H1 (cell line): ENCODE data around the gene PET100. TPM values are rescaled to one million over a fixed set of nuclear protein-coding genes. Genes with fewer than 3 reads are reported as not detected.
A peak's percentile ranks its signal among the peaks of the same experiment; 100 is the strongest.

Experiments
- ATF2 ChIP-seq: IDR thresholded peaks from 2 replicates; pipeline ENCODE4 v1.6.1; 2012; ENCODE audit warnings: low read length, inconsistent platforms
- ATF3 ChIP-seq: IDR thresholded peaks from 2 replicates; pipeline ENCODE4 v1.6.1; 2011; ENCODE audit warnings: low read depth, mild to moderate bottlenecking, low read length; ENCODE audit not compliant: insufficient read depth
- CHD2 ChIP-seq: IDR thresholded peaks from 2 replicates; pipeline ENCODE4 v1.6.1; 2012; ENCODE audit warnings: low read length, improper control_type of control experiment
- CREB1 ChIP-seq: IDR thresholded peaks from 2 replicates; pipeline ENCODE4 v1.6.1; 2012; ENCODE audit warnings: inconsistent platforms
- CTBP2 ChIP-seq: IDR thresholded peaks from 2 replicates; pipeline ENCODE4 v1.7.0; 2011; ENCODE audit warnings: borderline replicate concordance, mild to moderate bottlenecking, moderate library complexity, mixed read lengths, low read length; ENCODE audit not compliant: insufficient read depth, insufficient read length
- GTF2F1 ChIP-seq: IDR thresholded peaks from 2 replicates; pipeline ENCODE4 v1.6.1; 2012; ENCODE audit warnings: low read depth, low read length, improper control_type of control experiment, borderline replicate concordance
- KDM4A ChIP-seq: IDR thresholded peaks from one replicate; pipeline ENCODE4 v1.7.1; 2012; ENCODE audit warnings: low read depth, mild to moderate bottlenecking, moderate library complexity, low read length, inconsistent platforms; ENCODE audit not compliant: severe bottlenecking
- KDM5A ChIP-seq: fragments of 200-600 bp; IDR thresholded peaks from 2 replicates; pipeline ENCODE4 v1.7.1; 2012; ENCODE audit warnings: mild to moderate bottlenecking, low read length, inconsistent platforms, mixed read lengths
- PHF8 ChIP-seq: fragments of 200-600 bp; sonication (generic); conservative IDR thresholded peaks from 2 replicates; pipeline ENCODE4 v1.7.1; 2012; ENCODE audit warnings: low read depth, mild to moderate bottlenecking, inconsistent platforms, low read length, moderate library complexity
- POLR2A ChIP-seq, 2 experiments: IDR thresholded peaks; 1 replicate in 1 of 2; 2 replicates in 1 of 2; pipeline ENCODE4 v1.6.1; 2011; ENCODE audit warnings: low read depth in 2 of 2, low read length in 2 of 2, mild to moderate bottlenecking in 2 of 2; ENCODE audit errors: control extremely low read depth in 1 of 2
- POLR2AphosphoS5 ChIP-seq: IDR thresholded peaks from 2 replicates; pipeline ENCODE4 v1.6.1; 2011; ENCODE audit warnings: low read depth, low read length
- RBBP5 ChIP-seq: IDR thresholded peaks from 2 replicates; pipeline ENCODE4 v1.7.1; 2012; ENCODE audit warnings: low read depth, mild to moderate bottlenecking, inconsistent platforms, low read length, moderate library complexity, borderline replicate concordance
- SIRT6 ChIP-seq: IDR thresholded peaks from one replicate; pipeline ENCODE4 v1.7.1; 2012; ENCODE audit warnings: low read length, inconsistent platforms
- SIX5 ChIP-seq: IDR thresholded peaks from 2 replicates; pipeline ENCODE4 v1.6.1; 2011; ENCODE audit warnings: mild to moderate bottlenecking, low read depth, low read length
- SP2 ChIP-seq: IDR thresholded peaks from 2 replicates; pipeline ENCODE4 v1.6.1; 2012; ENCODE audit warnings: mild to moderate bottlenecking, low read length, inconsistent platforms
- SP4 ChIP-seq: IDR thresholded peaks from 2 replicates; pipeline ENCODE4 v1.6.1; 2012; ENCODE audit warnings: low read length, inconsistent platforms
- TAF7 ChIP-seq: optimal IDR thresholded peaks from 2 replicates; pipeline ENCODE3; 2011; ENCODE audit warnings: low read depth, mild to moderate bottlenecking, inconsistent platforms, low read length, moderate library complexity, borderline replicate concordance
- TBP ChIP-seq: IDR thresholded peaks from 2 replicates; pipeline ENCODE4 v1.6.1; 2011; ENCODE audit warnings: low read depth, low read length, improper control_type of control experiment
- YY1 ChIP-seq: IDR thresholded peaks from 2 replicates; pipeline ENCODE4 v1.6.1; 2011; ENCODE audit warnings: low read depth, mild to moderate bottlenecking, low read length
- polyA plus RNA-seq, 7 experiments: library from polyadenylated mRNA; depleted of rRNA in 3 of 7; stranded (reverse) in 5 of 7; unstranded in 2 of 7; fragments of >200 nt in 5 of 7; fragments of 200-250 nt in 2 of 7; gene quantifications; 1 replicate in 5 of 7; 2 replicates in 1 of 7; 4 replicates in 1 of 7; pipeline versions ENCODE4 v1.2.1 to v1.2.3, GENCODE V29; 2011 to 2013; ENCODE audit warnings: missing spikeins in 2 of 7, mixed read lengths in 2 of 7
- total RNA-seq: library from RNA; stranded (reverse); fragmentation: NEBNext Ultra II Directional; extraction: Animal tissue kit (Norgen Biotek cat#: 25700); gene quantifications from 2 replicates; pipeline ENCODE4 v1.2.1, GENCODE V29; 2021

Gene PET100
- total and polyA plus RNA-seq, 2 of the 8 experiments (the other 6 are each of a cell fraction or from before 2014, with no cell fraction given) = 80.8 to 105 TPM

GRCh38 chr19:7629347-7630054 lies at the start of gene PET100, which contains the start of gene XAB2 (continued):
- TF ChIP-seq SIRT6 (no peak), YY1 (peak; percentile 95), POLR2AphosphoS5 (peak; percentile 85), SP4 (peak; percentile 92), KDM5A (peak; percentile 99), RBBP5 (no peak), CHD2 (peak; percentile 89), ATF3 (peak; percentile 78), SIX5 (no peak), SP2 (peak; percentile 60; the same call in 1 of the 2 replicates), GTF2F1 (0 out of 2 replicates have a peak, but pooled peaks have one; percentile 9), ATF2 (peak; percentile 20; the same call in 1 of the 2 replicates), CREB1 (peak; percentile 98), KDM4A (peak; percentile 84), POLR2A (IDR thresholded peaks at IDR 0.05; ENCODE audit: control extremely low read depth in 1 of 2, low read depth in 2 of 2, low read length in 2 of 2) (peak; percentile 64 to 77; a peak in 2 of 3 replicates), TAF7 (peak; percentile 43), CTBP2 (no peak), TBP (peak; percentile 85), PHF8 (peak; percentile 85)
